Islet of Langerhans (tissue), 1 donor: ENCODE measurements around the gene SEC22B.
"Not testable (repeated sequence)": the region's sequence is repeated elsewhere in the genome, so short reads cannot be mapped to it uniquely, and the experiment has no call there.

Source experiments
- FAIRE-seq: peaks from one replicate; lab custom pipeline; 2011; peaks lifted over from hg19 to GRCh38; lab: Jason Lieb, UNC

Gene SEC22B

GRCh38 chr1:120176092-120176855 lies at the start of gene SEC22B:
TSS of gene SEC22B (minus strand) at chr1:120176520. CDS start at chr1:120176381, 139 bp downstream.
- FAIRE-seq, result no peak

GRCh38 chr1:120217933-120218332 lies 41.6 kb upstream of the SEC22B start:
- not testable (repeated sequence) for FAIRE-seq

DNA sequence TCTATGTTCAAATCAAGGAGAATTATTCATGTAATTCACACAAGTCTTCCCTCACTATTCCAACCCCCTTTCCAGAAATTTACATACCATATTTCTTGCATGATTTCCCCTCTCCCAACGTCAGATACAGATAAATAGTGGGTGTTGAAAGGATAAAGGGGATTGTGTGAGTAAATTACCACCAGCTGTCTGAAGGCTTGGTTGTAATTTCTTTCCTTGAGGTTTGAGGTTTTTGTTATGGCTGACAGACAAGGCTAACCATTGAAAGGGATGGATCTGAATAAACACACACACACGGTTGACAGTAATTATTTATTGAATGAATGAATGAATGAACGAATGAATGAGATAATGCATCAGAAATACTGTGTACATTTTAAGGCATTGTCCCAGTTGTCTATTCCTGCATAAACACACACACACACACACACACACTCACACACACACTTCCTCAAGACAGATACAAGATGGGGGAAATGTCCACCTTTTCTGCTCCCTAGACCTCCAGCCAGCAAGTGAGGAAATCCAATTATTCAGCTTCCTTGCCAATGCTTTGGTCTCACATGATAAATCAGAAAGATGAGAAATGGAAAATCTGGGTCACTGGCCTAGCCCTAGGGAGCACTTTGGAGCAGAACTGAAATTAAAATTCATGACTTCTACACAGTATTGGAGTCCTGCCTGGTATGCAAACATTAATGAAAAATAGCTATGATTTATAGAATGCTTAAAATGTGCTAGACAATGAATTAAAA lies 41.0 kb upstream of the SEC22B start:
- not testable (repeated sequence) for FAIRE-seq

DNA sequence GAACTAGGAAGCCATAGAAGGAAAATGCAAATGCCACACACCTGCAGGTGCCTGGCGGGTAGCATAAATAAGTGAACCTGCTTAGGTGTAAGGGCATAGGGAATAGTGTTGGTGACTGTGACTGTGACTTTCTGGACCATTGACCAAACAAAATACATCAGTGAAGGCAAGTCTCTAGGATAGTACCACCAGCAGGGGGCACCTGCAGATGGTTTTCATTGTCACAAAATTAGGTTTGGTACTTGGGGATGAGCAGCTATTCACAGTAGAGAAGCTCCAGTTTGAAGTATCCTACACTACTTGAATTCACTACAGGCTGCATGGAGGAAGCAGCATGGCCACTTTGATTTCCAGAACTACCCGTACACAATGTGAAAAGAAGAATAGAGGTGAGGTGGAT lies 37.3 kb upstream of the SEC22B start:
- not testable (repeated sequence) for FAIRE-seq

GRCh38 chr1:120210754-120211153 lies 34.4 kb upstream of the SEC22B start:
- FAIRE-seq, result not testable (repeated sequence)

DNA sequence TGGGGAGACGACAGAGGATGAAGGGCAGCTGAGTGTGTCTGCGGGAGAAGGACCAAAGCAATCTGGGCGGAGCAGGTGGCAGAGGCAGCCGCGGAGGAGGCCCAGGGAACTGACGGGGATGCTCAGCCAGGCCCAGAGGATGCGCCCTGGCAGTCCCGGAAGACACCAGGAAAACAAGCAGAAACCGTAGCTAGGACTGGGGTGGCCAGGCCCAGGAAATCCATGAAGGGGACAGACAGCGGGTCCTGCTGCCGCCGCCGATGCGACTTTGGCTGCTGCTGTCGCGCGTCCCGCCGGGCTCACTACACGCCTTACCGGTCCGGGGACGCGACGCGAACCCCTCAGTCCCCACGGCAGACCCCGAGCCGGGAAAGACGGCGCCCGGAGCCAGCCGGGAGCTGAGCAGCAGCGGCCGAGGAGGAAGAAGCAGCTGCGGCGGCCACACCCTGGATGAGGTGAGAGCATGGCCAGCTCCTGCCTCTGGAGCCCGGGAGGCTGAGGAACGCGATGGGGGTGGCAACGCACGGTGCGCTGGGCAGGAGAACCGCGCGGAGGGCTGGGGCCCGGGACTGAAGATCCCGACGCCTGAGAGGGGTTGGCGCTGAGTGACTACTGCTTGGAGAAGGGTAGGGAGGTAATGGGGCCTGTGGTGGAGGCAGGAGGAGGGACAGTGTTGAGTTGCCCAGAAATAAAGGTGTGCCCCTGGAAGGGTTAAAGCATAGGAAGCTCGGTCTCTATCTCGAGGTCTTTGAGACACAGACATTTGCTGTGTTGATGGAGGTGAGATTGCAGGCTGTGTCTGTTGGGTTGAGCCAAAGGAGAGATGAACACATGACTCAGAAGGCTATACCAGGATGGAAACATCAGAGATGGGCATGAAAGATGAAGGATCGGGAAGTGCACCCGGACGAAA lies 20.8 kb upstream of the SEC22B start:
- not testable (repeated sequence) for FAIRE-seq

DNA sequence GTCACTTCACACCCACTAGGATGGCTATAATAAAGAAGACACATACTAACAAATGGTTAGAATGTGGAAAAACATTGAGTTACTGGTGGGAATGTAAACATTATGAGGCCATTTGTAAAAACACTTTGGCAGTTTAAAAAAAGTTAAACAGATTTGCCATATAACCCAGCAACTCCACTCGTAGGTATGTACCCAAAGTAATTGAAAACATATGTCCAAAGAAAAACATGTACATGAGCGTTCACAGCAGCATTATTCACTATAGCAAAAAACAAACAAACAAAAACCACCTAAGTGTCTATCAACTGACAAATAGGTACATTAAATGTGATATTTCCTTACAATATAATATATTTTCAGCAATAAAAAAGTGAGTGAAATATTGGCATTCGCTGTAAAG lies 12.3 kb upstream of the SEC22B start:
- not testable (repeated sequence) for FAIRE-seq

GRCh38 chr1:120182176-120182707 lies 5.9 kb upstream of the SEC22B start:
- FAIRE-seq, result not testable (repeated sequence)

DNA sequence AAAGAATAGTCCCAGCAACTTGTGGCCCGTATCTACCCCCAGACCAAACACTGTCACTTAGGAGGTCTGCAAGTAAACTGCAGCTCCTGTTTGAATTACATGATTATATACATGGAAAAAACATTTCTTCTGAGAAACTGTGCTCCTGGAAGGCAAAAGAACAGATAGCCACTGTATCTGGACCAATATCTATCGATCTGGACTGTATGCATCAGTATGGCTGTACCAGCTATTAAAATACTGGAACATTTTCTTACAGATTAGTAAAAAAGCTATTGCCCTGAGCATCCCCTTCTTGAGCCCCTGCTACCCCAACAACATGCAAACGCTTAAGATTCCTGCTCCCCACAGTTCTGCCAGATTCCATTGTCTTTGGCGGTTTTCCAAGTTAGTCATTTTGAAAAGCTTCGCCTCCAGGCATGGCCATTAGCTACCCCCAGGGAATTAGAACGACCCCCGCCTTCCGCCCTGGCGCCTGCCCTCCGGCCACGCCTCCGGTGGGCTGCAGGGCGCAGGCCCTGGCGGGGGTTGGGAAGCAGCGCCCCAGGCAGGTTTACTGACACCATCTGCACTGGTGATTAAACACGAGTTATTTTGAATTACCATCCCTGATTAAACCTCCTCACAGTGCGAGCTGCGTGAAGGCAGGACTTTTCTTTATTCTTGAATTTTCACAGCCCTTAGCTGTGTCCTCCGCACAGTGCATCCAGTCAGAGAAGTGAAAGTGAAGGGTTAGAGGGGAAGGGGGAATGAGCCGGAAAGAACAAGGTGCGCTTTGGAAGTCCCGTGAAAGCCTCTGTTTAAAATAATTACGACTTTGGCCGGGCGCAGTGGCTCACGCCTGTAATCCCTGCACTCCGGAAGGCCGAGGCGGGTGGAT lies 3.7 kb upstream of the SEC22B start:
- not testable (repeated sequence) for FAIRE-seq

GRCh38 chr1:120178799-120179756 lies 2.8 kb upstream of the SEC22B start:
- FAIRE-seq, result no peak

- FAIRE-seq, result not testable (repeated sequence)
These were observed 1.7 kb upstream of the SEC22B start for GRCh38 chr1:120178058-120178457.

GRCh38 chr1:120175688-120176087 lies 632 bp downstream of the SEC22B start:
- FAIRE-seq, result not testable (repeated sequence)

DNA sequence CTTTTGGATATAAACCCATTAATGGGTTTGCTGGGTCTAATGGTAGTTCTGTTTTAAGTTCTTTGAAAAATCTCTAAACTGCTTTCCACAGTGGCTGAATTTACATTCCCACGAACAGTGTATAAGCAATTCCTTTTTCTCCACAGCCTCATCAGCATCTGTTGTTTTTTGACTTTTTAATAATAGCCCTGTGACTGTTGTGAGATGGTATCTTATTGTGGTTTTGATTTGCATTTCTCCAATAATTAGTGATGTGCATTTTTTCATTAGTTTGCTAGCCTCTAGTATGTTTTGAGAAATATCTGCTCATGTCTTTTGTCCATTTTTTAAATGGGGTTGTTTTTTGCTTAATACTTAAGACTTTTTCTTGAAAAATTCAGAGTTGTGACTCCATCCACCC lies 11.6 kb downstream of the SEC22B start:
- not testable (repeated sequence) for FAIRE-seq

DNA sequence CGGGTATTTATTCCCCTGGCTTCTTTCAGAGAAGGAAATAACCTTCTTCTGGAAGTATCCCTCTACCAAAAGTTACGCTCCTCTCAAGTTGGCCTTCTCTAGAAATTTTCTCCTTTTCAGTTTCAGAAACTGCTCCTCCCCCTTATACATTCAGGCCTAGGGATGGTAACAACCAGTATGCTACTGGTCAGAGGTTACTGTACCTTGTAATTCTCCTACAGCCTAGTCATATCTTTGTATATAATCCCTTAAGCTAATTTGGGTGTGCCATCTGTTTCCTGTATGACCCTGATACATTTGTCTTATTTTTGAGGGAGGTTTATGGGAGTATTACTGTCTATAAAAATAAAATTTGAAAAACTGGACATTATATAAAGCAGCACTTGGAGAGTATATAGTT lies 14.3 kb downstream of the SEC22B start:
- FAIRE-seq, result not testable (repeated sequence)

- FAIRE-seq, result not testable (repeated sequence)
These were observed 17.8 kb downstream of the SEC22B start for GRCh38 chr1:120158495-120158894.

DNA sequence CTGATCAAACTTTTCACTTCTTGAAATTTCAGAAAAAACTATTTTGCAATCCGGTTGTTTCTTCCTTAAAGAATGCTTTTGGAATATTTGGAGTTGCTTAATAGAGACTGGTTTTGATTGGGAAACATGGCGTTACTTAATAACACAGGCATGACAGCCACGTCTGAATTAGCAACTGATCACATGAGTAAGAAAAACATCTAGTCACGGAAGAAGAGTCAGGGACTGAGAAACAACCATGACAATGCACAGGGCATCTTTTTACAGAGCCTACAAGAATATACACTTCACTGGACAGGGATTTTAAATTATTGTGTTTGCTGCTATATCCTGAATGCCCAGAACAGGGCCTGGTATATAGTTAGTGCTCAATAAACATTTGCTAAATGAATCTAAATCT lies 18.2 kb downstream of the SEC22B start:
- not testable (repeated sequence) for FAIRE-seq

- FAIRE-seq, result not testable (repeated sequence)
These were observed 26.0 kb downstream of the SEC22B start for GRCh38 chr1:120150138-120150822.

- FAIRE-seq, result not testable (repeated sequence)
These were observed 26.8 kb downstream of the SEC22B start for GRCh38 chr1:120149420-120150059.

DNA sequence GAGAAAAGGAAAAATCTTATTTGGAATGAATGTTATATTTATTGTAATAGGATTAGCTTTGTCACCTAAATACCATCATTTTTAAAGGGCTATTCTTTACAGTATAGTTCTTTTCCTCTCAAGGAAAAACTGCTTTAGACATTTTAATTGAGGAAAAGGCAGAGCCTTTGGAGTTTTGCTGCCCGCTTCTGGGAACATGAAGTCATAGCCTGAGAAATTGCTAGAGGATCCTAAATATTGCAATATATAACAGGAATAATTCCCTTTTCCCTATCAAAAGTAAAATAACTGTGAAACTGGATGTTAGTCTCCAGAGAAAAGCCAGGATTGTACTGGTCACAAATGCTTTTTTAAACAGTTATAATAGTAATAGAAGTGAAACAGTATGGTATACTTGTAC lies 30.5 kb downstream of the SEC22B start:
- FAIRE-seq, result peak; percentile 93
